HG03064 (cell line): ENCODE data around the gene KHDRBS2.

Experiments used
- ATAC-seq: cut with Tn5 transposase; IDR thresholded peaks from one replicate; pipeline ENCODE4 v1.9.1; 2021; ENCODE audit warnings: low read depth; ENCODE audit not compliant: unreplicated experiment

Gene KHDRBS2

DNA sequence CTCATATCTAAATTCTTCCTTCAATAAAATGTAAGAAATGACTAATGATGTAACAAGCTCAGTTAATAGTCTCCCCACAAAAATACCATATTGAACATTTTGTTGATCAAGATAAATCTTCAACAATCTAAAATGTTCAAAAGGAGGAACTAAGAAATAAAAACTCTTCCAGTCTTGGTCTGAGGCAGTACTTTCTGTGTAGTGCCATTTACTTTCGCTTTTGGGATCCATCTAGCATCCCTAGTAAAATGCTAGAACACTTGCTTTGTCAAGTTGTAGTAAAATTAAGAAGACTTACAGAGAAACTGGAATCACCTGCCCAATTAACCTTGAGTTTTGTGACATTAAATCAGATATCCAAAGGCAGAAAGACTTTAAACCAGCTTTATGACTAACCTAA is 246.4 kb downstream of the KHDRBS2 start:
- no peak for ATAC-seq

DNA sequence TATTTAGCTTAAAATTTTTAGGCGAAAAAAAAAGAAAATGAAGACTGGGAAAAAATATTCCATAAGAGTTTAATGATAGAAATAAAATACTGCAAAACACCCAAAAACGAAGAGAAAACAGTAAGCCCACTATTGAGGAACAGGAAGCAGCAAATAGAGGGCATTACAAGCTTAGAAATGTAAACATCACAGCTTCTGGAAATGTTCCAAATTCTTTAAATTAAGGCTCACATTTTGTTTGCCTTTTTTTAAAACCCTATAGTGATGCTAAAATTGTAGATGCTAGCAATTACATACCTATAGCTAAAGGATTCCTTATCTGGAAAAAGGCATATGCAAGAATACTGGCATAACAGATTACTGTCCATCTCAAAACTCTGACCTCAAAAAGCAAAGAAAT is 248.6 kb downstream of the KHDRBS2 start:
- ATAC-seq = no peak

DNA sequence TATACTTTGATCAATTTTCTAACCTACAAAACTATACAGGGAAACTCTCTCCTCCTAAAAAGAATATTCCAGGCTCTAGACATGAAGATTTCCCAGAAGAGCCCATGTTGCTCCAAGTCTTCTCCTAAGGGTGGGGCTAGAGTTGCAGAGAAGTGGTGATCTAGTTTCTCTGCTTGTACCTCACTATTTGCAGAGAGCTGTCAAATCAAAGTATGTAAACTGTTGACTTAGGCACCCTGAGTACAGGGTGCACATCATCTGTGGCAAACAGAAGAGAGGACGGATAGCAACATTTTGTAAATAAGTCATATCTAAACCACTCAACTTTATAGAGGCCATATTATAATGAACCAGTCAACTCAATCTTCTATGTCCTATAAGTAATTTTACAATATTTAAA is 250.1 kb downstream of the KHDRBS2 start:
- ATAC-seq = no peak

GRCh38 chr6:62013719-62014118 is 272.3 kb downstream of the KHDRBS2 start:
- no peak for ATAC-seq

- ATAC-seq = no peak
These were observed 276.6 kb downstream of the KHDRBS2 start for GRCh38 chr6:62009445-62009844.

DNA sequence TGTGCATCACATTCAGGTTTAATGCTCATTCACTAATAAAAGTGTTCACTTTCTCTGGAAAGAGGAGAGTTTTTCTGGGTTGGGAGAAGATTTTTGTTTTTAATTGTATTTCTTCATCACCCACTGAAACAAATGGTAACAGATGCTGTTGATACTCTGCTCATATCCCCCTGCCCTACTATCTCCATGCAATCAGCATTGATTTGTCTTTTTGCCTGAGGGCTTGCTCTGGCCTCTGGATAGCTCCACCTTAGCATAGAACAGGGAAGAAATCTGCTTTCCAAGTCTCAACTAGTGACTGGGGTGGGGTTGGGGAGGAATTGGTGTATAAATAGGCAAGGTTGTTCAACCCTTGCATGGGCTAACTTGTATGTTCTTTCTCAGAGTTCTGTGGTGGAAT is 296.4 kb downstream of the KHDRBS2 start:
- no peak for ATAC-seq

GRCh38 chr6:61980622-61981021 is 305.4 kb downstream of the KHDRBS2 start:
- ATAC-seq = no peak

- no peak for ATAC-seq
These were observed 308.1 kb downstream of the KHDRBS2 start for GRCh38 chr6:61977947-61978346.

DNA sequence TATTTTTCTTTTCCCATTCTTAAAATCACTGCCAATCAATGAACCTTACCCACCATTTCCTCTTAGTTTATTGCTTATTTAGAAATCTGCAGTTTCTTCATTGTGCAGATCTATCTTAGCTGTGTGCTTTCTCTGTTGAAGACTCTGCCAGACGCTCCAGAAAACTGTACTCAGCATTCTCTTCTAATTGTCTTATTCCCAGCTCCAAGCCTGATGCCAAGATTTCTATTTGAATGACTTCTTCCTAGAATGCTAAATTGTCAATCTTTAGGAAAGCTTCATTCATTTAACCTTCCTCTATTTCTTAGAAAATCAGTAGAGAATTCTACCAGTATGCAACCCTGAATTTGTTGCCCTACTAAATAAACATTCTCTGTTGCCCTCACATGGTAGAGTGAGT is 308.9 kb downstream of the KHDRBS2 start:
- no peak for ATAC-seq

- ATAC-seq = no peak
These were observed 326.8 kb downstream of the KHDRBS2 start for GRCh38 chr6:61959196-61959595.

DNA sequence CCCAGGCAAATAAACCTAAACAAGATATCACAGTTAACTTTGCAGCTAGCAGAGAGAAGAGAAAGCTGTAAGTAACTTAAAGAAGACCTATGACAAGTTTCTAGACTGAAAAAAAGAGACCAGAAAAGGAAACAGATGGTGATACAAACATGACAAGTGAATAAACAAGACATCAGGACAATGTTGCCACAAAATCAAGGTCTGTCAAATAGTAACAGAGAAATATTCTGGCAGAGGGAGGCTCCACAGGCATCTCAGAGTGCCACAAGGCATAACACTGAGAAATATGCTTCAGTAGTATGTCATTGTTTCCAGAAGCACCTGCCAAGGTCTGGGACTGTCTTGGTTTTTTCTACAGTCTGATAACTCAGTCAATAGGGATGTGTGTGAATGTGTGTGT is 332.2 kb downstream of the KHDRBS2 start:
- ATAC-seq = no peak

DNA sequence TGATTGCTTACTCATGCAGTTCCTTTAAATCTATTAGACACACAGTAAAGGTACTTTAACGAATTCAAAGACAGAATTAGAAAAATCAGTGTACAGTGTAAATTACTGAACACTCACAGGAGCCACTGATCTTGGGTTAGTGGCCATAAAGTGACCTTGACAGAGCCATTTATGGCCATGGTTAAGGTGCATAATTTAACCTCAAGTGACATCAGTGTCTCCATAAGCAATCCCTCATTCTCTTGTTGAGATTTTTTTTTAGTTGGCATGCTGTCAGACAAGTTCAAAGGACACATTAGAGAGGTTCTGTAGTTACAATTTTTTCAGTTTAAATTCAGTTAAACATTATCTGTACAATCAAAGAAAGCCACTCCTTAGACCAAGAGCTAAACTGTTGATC is 334.4 kb downstream of the KHDRBS2 start:
- no peak for ATAC-seq

GRCh38 chr6:61950811-61951210 is 335.2 kb downstream of the KHDRBS2 start:
- ATAC-seq = no peak

DNA sequence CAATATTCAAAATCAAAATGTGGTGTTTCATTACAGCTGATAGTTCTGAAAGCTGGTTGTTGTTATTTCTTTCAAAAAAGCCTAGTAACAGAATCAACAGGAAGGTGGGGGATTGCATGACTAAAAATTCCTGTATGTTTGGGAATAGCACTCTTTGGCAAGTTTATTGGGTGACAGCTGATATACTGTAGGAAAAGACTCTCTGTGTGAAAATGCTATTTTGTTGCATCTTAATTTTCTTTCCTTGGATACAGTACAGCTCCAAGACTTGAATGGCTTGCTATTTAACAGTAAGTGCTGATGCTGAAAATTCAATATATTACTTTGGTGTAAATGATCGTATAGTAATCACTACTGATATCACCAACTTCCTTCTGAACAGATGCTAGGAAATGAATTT is 336.1 kb downstream of the KHDRBS2 start:
- ATAC-seq = no peak

- ATAC-seq = no peak
These were observed 336.9 kb downstream of the KHDRBS2 start for GRCh38 chr6:61949161-61949560.

DNA sequence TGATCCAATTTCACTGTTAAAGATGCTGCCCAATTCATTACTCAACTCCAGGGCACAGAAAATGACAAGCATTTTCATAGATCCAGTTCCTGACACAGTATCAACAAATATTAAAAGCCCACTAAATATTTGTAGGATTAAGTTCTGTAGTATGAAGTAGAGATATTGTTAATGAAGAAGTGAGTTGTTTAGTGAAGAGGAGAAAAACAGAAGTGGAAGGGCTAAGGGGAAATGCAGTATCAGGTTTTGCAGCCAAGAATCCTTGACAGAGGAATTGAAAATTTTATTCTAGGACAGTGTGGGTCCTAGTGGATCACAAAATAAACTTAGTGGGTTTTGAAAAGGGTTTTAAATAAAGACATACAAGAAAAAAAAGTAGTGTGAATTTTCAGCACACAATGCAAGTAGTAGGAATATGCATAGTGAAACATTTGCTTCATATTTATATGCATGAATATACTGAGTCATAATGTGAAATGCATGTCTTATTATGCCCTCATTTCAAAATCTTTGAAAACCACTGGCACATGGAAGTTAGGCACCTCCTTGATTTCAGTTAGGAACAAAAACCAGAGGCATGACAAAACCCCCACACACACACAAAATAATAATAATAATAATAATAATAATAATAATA is 338.6 kb downstream of the KHDRBS2 start:
- no peak for ATAC-seq

DNA sequence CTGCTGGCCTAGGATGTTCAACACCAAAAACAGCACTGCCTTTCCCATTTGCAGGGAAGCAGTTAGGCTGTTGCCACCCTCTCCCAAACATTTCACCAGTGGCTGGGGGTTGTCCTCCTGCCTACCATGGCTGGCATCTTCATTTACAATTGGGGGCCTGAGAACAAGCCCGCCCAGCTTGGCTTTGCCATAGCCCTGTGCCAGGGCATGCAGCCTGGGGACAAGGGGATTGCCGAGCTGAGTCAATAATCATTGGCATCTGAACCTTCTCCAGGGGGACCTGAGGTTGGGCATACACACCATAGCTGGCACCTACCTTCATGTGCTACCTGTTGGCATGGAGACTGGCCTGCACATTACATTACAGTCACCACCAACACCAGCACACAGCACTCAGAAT is 345.1 kb downstream of the KHDRBS2 start:
- no peak for ATAC-seq

GRCh38 chr6:61935242-61935846 is 350.7 kb downstream of the KHDRBS2 start:
- no peak for ATAC-seq

GRCh38 chr6:61909486-61909885 is 376.5 kb downstream of the KHDRBS2 start:
- ATAC-seq = no peak

DNA sequence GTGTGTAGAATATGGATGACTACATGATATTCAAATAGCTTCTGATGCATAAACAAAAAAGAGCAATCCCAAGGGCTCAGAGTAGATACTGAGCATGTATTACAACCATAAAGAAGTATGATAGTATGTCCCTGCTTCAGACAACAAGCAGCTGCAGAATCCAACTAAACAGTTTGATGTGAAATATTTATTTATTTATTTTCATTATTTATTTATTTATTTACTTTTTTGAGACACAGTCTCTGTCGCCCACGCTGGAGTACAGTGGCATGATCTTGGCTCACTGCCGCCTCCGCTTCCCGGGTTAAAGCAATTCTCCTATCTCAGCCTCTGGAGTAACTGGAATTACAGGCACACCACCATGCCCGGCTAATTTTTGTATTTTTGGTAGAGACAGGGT is 384.3 kb downstream of the KHDRBS2 start:
- no peak for ATAC-seq

DNA sequence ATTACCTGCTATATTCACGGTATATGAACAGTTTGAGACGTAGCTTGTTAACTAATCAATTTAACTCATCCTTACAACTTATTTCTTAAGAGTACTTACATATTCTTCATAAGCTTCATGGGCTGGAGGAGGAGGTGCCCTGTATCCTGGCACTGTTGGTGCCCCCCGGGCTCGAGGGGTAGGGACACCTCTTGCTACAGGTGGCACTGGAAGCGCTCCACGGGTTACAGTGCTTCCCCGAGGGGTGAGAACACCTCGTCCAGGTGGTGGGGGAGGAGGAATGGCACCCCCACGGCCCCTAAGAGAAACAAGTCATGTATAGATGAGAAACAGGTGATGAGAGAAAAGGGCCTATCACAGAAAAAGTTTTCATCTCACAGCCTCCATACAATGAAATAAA is 391.5 kb downstream of the KHDRBS2 start:
- ATAC-seq = no peak

- no peak for ATAC-seq
These were observed 398.6 kb downstream of the KHDRBS2 start for GRCh38 chr6:61887423-61887822.
